DMS79 (cell line): Measurements from ENCODE around the gene ADIPOR2.
A peak's percentile ranks its signal among the peaks of the same experiment; 100 is the strongest.

Source experiments
- DNase-seq: peaks from one replicate; lab custom pipeline; 2025; lab: John Stamatoyannopoulos, UW

ADIPOR2 gene

DNA sequence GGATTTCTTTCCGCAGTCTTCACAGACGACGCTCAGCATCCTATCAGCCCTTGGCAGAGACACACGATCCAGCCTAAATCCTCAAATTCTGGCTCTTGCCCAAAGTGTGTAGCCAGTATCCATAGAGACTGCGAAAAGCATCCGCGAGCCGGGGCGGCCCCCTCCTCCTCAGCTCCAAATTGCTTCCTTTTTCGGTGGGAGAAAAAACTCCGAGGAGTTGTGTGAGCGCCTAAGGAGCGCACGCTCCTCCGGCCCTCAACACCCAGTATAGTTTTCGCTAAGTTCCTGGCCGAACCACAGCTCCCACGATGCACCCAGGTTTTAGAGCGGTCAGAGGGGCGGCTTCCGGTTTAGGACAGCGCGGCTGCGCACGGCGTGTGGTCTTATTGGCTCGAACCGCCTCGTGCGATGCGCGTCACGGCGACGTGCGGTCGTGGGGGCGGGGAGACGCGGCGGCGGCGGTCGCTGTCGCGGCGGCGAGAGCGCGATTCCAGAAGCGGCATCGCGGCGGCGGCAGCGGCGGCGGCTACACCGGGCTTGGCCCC lies at the start of gene ADIPOR2:
ADIPOR2 (plus strand) TSS at position 493 of the 545 bp plus-strand sequence. CDS start 63,274 bp downstream, outside the sequence.
- DNase-seq: peak; percentile 89

DNA sequence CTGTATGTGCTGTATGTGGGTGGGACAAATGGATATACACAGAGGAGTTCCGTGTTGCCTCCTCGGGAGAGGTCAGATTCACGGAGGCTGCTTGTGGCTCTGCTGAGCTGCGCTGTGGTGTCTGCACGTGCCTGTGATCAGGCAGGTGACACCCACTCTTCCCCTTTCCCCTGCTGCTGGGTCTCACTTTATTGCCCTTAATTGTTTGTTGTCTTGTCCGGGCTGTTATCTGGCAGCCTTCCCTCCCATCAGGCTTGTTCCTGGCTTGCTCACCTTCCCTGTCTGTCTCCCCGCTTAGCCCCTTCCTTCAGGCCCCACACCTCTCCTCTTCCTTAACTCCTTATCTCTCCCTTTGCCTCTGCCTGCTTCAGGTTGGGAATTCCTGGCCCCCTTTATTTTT lies 48.4 kb upstream of the ADIPOR2 start:
- DNase-seq: no peak

GRCh38 chr12:1643043-1643442 lies 47.8 kb upstream of the ADIPOR2 start:
- DNase-seq: no peak

DNA sequence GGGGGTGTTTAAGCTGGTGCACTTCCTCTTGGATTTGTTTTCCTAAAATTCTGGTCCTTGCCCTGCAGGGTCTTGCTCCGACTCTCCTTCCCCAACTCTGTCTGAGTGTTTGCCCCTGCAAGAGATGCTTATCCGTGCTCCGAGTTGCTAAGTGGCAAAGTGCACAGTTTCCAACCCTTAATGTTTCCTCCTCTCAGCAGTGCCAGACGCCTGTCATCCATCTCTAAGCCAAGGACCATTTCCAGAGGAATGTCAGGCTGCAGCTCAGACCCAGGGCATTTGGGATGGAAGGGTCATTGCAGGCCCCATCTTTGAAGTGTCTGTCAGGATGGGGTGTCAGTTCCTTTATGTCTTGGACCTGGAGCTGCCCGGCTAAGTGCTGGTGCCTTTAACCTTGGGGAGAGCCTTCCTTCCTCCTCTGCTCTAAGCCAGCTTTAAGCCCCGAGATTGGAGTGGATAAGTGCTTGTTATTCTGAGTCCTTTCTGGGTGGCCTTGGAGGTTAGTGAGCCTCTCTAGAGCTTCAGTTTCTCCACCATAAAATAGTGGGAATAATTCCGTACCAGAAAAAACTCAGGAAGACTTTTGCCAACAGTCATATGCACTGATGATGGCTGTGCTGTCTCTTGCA lies 46.9 kb upstream of the ADIPOR2 start:
- DNase-seq: peak; percentile 32

DNA sequence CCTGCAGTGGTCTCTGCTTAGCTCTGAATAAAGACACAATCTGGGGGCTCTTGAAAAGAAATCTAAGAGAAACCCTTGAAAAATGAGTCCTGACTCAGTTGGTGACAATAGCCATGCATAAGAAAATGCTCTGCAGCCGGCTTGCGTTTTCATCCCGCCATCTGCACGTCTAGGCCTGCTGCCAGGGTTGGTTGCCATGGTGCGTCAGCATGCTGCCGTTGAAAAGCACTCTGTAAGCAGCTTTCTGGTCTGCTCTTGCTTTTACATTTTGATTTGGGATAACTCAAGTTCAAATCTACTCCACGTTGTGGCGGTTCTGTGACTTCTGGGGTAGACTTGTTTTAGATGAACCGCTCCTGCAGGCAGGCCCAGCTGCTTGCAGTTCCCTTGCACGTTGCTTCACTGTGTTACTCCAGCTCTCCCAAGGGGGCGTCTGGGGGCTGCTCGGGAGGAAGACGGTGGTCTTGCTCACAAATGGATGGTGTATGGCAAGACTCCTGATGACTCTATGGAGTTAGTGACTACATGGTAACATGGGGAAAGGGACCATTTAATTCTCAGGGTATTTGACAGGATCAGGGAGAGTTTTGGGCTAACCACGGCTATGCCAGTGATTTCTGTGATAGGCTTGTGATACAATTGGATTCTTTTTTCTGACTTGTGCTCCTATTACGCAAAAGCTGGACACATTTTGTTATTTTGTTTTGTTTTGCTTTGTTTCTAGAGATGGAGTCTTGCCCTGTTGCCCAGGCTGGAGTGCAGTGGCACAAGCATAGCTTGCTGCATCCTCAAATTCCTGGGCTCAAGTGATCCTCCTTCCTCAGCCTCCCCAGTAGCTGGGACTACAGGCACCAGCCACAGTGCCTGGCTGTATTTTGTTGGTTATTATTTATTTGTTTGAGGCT lies 46.1 kb upstream of the ADIPOR2 start:
- peak; percentile 79 for DNase-seq

GRCh38 chr12:1645819-1646218 lies 45.1 kb upstream of the ADIPOR2 start:
- no peak for DNase-seq

GRCh38 chr12:1646569-1647284 lies 44.1 kb upstream of the ADIPOR2 start:
- DNase-seq: no peak

GRCh38 chr12:1647285-1647669 lies 43.6 kb upstream of the ADIPOR2 start:
- DNase-seq: no peak

DNA sequence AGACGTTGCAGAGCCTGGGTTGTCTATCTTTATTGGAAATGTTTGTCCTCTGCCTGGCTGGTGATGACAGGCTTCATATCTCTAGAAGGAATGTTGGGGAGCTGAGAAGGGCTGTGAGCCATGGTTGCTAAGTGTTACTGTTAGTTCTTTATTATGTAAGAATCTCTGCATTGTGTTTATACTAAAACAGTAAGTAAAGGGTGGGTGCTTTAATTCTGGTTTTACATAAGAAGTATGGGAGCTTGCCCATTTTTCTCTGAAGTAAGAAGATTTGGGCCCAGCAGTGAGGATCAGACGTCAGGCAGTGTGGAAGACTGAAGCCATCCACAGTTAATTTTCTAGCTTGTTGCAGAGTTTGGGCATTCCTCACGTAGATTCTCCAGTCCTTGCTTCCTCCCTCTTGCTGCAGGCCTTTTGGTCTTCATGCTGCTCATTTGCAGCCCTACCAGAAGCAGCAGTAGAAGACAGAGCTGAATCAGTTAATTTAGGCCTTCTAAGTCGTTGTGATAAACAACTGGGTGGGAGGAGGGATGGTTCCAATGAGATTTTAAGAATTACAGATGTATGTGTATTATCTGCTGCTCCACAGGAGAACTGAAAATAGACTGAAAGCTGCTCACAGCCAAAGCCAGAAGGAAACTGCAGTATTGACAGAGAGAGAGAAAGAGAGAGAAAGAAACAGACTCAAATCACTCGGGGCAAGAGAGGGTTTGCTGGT lies 40.5 kb upstream of the ADIPOR2 start:
- DNase-seq: no peak

DNA sequence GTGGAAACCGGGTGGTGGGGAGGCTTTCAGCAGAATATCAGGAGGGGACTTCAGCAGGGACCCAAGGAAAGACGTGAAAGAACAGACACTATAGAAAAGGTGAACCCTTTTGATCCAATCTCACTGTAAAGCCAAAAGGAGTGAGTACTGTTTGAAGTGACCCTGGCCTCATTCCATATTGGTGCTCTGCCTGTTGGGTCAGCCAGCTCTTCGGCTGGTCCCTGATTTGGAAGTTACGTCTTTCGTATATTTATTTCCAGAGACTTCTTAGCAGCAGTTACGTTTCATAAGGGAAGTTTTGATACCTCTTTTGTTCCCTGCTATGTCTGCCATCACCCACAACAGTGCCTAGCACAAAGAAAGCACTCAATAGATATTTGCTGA lies 39.9 kb upstream of the ADIPOR2 start:
- no peak for DNase-seq

DNA sequence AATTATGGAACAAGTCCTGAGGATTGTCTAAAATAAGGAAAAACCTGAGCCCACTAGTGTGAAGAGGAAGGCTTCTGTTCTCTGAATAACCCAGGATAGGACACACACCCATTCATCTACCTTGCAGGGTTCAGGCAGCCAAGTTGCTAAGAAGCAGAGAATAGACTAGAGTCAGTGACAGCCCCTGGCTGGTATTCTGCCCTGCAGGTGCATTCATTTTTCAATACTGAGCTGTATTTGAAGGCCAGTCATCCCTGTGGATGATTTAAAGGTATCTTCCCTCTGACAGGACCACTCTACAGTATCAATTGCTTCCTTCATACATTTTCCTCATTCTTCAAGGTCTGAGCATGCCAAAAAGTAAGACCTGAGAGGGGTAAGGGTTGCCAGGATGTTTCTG lies 38.9 kb upstream of the ADIPOR2 start:
- DNase-seq: no peak

GRCh38 chr12:1655225-1655788 lies 35.6 kb upstream of the ADIPOR2 start:
- no peak for DNase-seq

- DNase-seq: no peak
These were observed 34.0 kb upstream of the ADIPOR2 start for GRCh38 chr12:1656902-1657301.

GRCh38 chr12:1657688-1658087 lies 33.2 kb upstream of the ADIPOR2 start:
- no peak for DNase-seq

GRCh38 chr12:1660304-1661187 lies 30.3 kb upstream of the ADIPOR2 start:
- DNase-seq: no peak

GRCh38 chr12:1661553-1662335 lies 29.1 kb upstream of the ADIPOR2 start:
- peak; percentile 40 for DNase-seq

- no peak for DNase-seq
These were observed 28.0 kb upstream of the ADIPOR2 start for GRCh38 chr12:1662761-1663439.

- no peak for DNase-seq
These were observed 27.3 kb upstream of the ADIPOR2 start for GRCh38 chr12:1663440-1664132.
